PC-3 (cell line): ENCODE results near the gene UGT1A7. TPM values are rescaled to one million over a fixed set of nuclear protein-coding genes. Genes with fewer than 3 reads are reported as not detected.

ENCODE experiments used
- ATAC-seq: fragments of 200-7000 bp; cut with Tn5 transposase; 2 replicates; pipeline ENCODE4 v1.9.1; 2020; ENCODE audit warnings: mild to moderate bottlenecking, moderate library complexity
- BruUV-seq: library from RNA; stranded (reverse); fragments of 400-500 nt; replicated peaks from 2 replicates; lab custom pipeline; 2021; lab: Mats Ljungman, UMichigan
- CTCF ChIA-PET: fragments of 300-600 bp; sonication (Branson Sonifier 250); formaldehyde crosslinking; loops from one replicate; lab custom pipeline; 2022; ENCODE audit warnings: antibody characterized with exemption; lab: Charles Lee
- POLR2A ChIA-PET: fragments of 300-600 bp; sonication (Branson Sonifier 250); formaldehyde crosslinking; loops from one replicate; lab custom pipeline; 2022; ENCODE audit warnings: antibody characterized with exemption; ENCODE audit not compliant: unreplicated experiment; lab: Charles Lee
- DNase-seq: peaks from one replicate; pipeline ENCODE4 v3.0.0-alpha.2; 2015
- H2AFZ ChIP-seq: fragments of 300-600 bp; sonication (generic); 2 replicates; pipeline ENCODE4 v1.6.0; 2016; ENCODE audit warnings: antibody characterized with exemption, low read length
- H3F3A ChIP-seq: fragments of 300-600 bp; sonication (generic); one replicate; pipeline ENCODE4 v1.6.0; 2017; ENCODE audit warnings: antibody characterized with exemption, low read length, control low read depth, mild to moderate bottlenecking; ENCODE audit not compliant: unreplicated experiment
- H3K27ac ChIP-seq: fragments of 300-600 bp; sonication (generic); 2 replicates; pipeline ENCODE4 v1.5.1; 2016; ENCODE audit warnings: mild to moderate bottlenecking, low read length
- H3K27me3 ChIP-seq: fragments of 300-600 bp; sonication (generic); 2 replicates; pipeline ENCODE4 v1.6.1; 2016; ENCODE audit warnings: low read length, mixed read lengths
- H3K36me3 ChIP-seq: fragments of 300-600 bp; sonication (generic); 2 replicates; pipeline ENCODE4 v1.6.1; 2016; ENCODE audit warnings: low read depth, mixed run types, low read length, mixed read lengths
- H3K4me1 ChIP-seq: fragments of 300-600 bp; sonication (generic); 2 replicates; pipeline ENCODE4 v1.5.1; 2016; ENCODE audit warnings: low read length; ENCODE audit not compliant: insufficient read depth
- H3K4me2 ChIP-seq: fragments of 300-600 bp; sonication (generic); 2 replicates; pipeline ENCODE4 v1.6.0; 2016; ENCODE audit warnings: low read length
- H3K4me3 ChIP-seq: fragments of 300-600 bp; sonication (generic); 2 replicates; pipeline ENCODE4 v1.5.1; 2016; ENCODE audit warnings: mild to moderate bottlenecking, low read length, mixed read lengths
- H3K79me2 ChIP-seq: fragments of 300-600 bp; sonication (generic); 2 replicates; pipeline ENCODE4 v1.6.1; 2017; ENCODE audit warnings: low read length, mixed read lengths
- H3K9ac ChIP-seq: fragments of 300-600 bp; sonication (generic); 2 replicates; pipeline ENCODE4 v1.6.0; 2016; ENCODE audit warnings: mild to moderate bottlenecking, low read length
- H3K9me2 ChIP-seq: fragments of 300-600 bp; sonication (generic); replicated peaks from 2 replicates; pipeline ENCODE4 v1.6.1; 2016; ENCODE audit warnings: mixed run types, low read length, mixed read lengths
- H3K9me3 ChIP-seq: fragments of 300-600 bp; sonication (generic); 2 replicates; pipeline ENCODE4 v1.6.1; 2016; ENCODE audit warnings: low read length, mixed read lengths
- H4K20me1 ChIP-seq: fragments of 300-600 bp; sonication (generic); 2 replicates; pipeline ENCODE4 v1.6.1; 2016; ENCODE audit warnings: low read length, mixed read lengths
- EZH2 ChIP-seq: fragments of 300-600 bp; sonication (generic); IDR thresholded peaks from one replicate; pipeline ENCODE4 v1.6.1; 2017; ENCODE audit warnings: antibody characterized with exemption, mild to moderate bottlenecking, low read length; ENCODE audit not compliant: unreplicated experiment
- EZH2phosphoT487 ChIP-seq: fragments of 300-600 bp; sonication (generic); IDR thresholded peaks from 2 replicates; pipeline ENCODE4 v1.6.1; 2018; ENCODE audit warnings: mild to moderate bottlenecking, antibody characterized with exemption, low read length, borderline replicate concordance
- intact Hi-C: fragments of 100-400 bp; cut with micrococcal nuclease; formaldehyde crosslinking; loops from 2 replicates; pipeline ENCODE4 v1.9.0; 2023
- total RNA-seq: library from RNA; depleted of rRNA; stranded (reverse); fragments of >200 nt; gene quantifications from 2 replicates; pipeline ENCODE4 v1.2.3, GENCODE V29; 2014
- TF ChIP-seq, protein P1 (sequence below): fragments of 300-600 bp; sonication (generic); conservative IDR thresholded peaks from 2 replicates; pipeline ENCODE4 v1.5.1; 2017; ENCODE audit warnings: antibody characterized with exemption, low read depth, mild to moderate bottlenecking, low read length

The UGT1A7 gene
- total RNA-seq, 1 experiment from 2014 or later: not detected

DNA sequence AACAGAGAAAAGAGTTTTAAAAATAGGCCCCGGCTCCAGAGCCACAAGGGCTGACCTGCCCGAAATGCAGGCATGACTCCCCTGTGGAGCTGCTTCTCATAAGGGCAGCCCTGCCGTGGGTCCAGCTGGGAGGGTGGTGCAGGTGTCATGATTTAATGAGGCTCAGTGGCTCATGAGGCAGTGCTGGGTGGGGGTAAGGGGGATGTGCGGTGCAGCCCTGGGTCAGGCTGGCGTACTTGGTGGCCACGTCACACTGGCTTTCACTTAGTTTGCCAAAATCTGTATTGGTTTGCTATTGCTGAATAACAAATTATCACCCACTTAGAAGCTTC, 139.0 kb downstream of the UGT1A7 start:
- POLR2A ChIA-PET: no interaction called here
- Histone ChIP-seq H3K4me1 (no peaks in the 10 kb centered on the region), H3K27me3 (no peaks in the 10 kb centered on the region), H3F3A (no peaks in the 10 kb centered on the region), H3K4me3 (no peak overlapping the region), H3K9ac (no peak overlapping the region), H3K4me2 (no peak overlapping the region), H3K79me2 (no peaks in the 10 kb centered on the region), H3K9me2 (no peaks in the 10 kb centered on the region), H2AFZ (no peak overlapping the region), H3K36me3 (no peaks in the 10 kb centered on the region), H3K9me3 (no peaks in the 10 kb centered on the region), H3K27ac (no peak overlapping the region), H4K20me1 (no peaks in the 10 kb centered on the region)
- CTCF ChIA-PET: no interaction called here
- DNase-seq (no peak), ATAC-seq (no peak)
- intact Hi-C loops: no loop called here
- no TSS peak for BruUV-seq
- TF ChIP-seq EZH2phosphoT487: no peak

DNA sequence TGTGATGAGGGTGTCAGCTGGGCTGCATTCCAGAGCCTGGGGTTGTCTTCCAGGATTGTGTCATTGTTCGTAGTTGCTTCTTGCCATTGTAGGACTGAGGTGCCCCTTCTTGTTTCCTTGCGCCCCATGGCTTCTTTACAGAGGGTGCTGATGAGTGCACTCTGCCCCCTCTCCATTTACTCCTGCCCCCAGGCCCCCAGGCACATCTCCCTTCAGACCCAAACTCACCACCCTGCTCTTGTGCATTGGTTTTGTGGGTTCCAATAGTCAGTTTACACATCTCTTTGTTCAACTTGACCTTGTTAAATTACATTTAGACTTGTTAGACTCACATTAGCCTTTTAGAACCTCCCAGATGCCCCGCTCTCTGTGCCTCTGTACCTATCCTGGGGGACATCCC, 139.5 kb downstream of the UGT1A7 start:
- Histone ChIP-seq H3K36me3 (no peaks in the 10 kb centered on the region), H3K9ac (no peak overlapping the region), H3K9me2 (no peaks in the 10 kb centered on the region), H4K20me1 (no peaks in the 10 kb centered on the region), H3F3A (no peaks in the 10 kb centered on the region), H3K9me3 (no peaks in the 10 kb centered on the region), H3K4me1 (no peaks in the 10 kb centered on the region), H3K79me2 (no peaks in the 10 kb centered on the region), H3K27me3 (no peaks in the 10 kb centered on the region), H3K27ac (no peak overlapping the region), H2AFZ (no peak overlapping the region), H3K4me2 (no peak overlapping the region), H3K4me3 (no peak overlapping the region)
- DNase-seq (no peak), ATAC-seq (no peak)
- intact Hi-C loops: no loop called here
- CTCF ChIA-PET: no interaction called here
- POLR2A ChIA-PET: no interaction called here
- no TSS peak for BruUV-seq
- TF ChIP-seq, protein P1, sequence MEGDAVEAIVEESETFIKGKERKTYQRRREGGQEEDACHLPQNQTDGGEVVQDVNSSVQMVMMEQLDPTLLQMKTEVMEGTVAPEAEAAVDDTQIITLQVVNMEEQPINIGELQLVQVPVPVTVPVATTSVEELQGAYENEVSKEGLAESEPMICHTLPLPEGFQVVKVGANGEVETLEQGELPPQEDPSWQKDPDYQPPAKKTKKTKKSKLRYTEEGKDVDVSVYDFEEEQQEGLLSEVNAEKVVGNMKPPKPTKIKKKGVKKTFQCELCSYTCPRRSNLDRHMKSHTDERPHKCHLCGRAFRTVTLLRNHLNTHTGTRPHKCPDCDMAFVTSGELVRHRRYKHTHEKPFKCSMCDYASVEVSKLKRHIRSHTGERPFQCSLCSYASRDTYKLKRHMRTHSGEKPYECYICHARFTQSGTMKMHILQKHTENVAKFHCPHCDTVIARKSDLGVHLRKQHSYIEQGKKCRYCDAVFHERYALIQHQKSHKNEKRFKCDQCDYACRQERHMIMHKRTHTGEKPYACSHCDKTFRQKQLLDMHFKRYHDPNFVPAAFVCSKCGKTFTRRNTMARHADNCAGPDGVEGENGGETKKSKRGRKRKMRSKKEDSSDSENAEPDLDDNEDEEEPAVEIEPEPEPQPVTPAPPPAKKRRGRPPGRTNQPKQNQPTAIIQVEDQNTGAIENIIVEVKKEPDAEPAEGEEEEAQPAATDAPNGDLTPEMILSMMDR: no peak
- TF ChIP-seq EZH2phosphoT487: no peak
- no peak for TF ChIP-seq EZH2

DNA sequence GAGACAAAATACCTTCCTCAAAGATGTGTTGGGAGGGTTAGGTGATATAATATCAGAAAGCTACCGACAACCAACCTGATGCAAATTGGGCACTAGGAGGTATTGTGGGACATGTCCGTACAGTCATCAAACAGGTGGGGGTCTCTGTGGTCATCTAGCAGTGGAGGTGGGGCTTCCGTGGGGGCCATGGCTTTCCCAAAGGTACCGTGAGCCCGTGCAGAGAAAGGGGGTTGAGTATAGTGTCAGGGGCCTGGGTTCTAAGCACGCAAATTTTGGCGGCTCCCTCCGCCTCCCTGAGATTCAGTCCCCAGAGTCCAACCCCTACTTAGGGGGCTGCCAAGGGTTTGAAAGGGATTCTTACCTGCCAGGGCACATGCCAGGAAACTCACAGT, 140.0 kb downstream of the UGT1A7 start:
- POLR2A ChIA-PET: no interaction called here
- Histone ChIP-seq H3K27me3 (no peaks in the 10 kb centered on the region), H3K36me3 (no peaks in the 10 kb centered on the region), H2AFZ (no peak overlapping the region), H3K9ac (no peak overlapping the region), H3F3A (no peaks in the 10 kb centered on the region), H4K20me1 (no peaks in the 10 kb centered on the region), H3K4me1 (no peaks in the 10 kb centered on the region), H3K4me2 (no peak overlapping the region), H3K4me3 (no peak overlapping the region), H3K27ac (no peak overlapping the region), H3K79me2 (no peaks in the 10 kb centered on the region), H3K9me2 (no peaks in the 10 kb centered on the region), H3K9me3 (no peaks in the 10 kb centered on the region)
- ATAC-seq (no peak), DNase-seq (no peak)
- CTCF ChIA-PET: no interaction called here
- intact Hi-C loops: no loop called here
- TF ChIP-seq EZH2 (no peak), EZH2phosphoT487 (no peak)
- TF ChIP-seq, protein P1: no peak
- BruUV-seq: no TSS peak
